A549 treated with GW870086 at 1 μM for 4 hours (cell line): ENCODE data around the gene ZDHHC18. TPM values are rescaled to one million over a fixed set of nuclear protein-coding genes. Genes with fewer than 3 reads are reported as not detected.

Experiments
- total RNA-seq: library from RNA; stranded (reverse); fragments of 200-300 nt; extraction: Qiagen RNA extraction; gene quantifications from 5 replicates; pipeline ENCODE4 v1.2.3, GENCODE V29; 2022; ENCODE audit warnings: low read depth

ZDHHC18 gene, protein sequence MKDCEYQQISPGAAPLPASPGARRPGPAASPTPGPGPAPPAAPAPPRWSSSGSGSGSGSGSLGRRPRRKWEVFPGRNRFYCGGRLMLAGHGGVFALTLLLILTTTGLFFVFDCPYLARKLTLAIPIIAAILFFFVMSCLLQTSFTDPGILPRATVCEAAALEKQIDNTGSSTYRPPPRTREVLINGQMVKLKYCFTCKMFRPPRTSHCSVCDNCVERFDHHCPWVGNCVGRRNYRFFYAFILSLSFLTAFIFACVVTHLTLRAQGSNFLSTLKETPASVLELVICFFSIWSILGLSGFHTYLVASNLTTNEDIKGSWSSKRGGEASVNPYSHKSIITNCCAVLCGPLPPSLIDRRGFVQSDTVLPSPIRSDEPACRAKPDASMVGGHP
- total RNA-seq: 38.1 to 51.1 TPM (median 45.2 TPM) in 5 replicates

DNA sequence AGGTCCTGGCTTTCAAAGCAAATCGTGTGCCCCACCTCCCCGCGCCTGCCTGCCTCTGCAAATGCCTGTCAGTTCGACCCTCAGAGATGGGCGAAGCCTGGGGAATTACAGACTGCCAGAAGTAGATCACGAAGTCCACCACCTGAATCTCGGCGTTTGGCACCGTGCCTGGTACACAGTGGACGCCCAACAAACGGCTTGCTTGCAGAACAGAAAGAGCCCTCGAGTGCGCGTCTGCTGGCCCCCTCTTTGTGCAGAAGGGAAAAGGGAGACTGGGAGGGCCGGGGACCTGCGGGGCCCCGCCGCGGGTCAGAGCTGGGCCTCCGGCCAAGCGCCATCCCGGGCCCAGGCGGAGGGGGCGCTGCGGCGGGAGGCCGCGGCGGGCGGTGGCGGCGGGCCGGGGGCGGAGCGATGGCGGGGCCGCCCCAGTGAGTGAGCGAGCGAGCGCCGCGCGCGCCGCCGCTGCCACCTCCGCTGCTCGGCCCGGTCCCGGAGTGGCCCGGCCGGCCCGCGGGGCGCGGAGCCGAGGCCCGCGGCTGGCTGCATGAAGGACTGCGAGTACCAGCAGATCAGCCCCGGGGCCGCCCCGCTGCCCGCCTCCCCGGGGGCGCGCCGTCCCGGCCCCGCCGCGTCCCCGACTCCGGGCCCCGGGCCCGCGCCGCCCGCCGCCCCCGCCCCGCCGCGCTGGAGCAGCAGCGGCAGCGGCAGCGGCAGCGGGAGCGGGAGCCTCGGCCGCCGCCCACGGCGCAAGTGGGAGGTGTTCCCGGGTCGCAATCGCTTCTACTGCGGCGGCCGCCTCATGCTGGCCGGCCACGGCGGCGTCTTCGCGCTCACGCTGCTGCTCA is at the start of gene ZDHHC18:
Gene ZDHHC18 (plus strand): TSS at position 428 of the 845 bp plus-strand sequence. CDS start 117 bp downstream, at position 545.

DNA sequence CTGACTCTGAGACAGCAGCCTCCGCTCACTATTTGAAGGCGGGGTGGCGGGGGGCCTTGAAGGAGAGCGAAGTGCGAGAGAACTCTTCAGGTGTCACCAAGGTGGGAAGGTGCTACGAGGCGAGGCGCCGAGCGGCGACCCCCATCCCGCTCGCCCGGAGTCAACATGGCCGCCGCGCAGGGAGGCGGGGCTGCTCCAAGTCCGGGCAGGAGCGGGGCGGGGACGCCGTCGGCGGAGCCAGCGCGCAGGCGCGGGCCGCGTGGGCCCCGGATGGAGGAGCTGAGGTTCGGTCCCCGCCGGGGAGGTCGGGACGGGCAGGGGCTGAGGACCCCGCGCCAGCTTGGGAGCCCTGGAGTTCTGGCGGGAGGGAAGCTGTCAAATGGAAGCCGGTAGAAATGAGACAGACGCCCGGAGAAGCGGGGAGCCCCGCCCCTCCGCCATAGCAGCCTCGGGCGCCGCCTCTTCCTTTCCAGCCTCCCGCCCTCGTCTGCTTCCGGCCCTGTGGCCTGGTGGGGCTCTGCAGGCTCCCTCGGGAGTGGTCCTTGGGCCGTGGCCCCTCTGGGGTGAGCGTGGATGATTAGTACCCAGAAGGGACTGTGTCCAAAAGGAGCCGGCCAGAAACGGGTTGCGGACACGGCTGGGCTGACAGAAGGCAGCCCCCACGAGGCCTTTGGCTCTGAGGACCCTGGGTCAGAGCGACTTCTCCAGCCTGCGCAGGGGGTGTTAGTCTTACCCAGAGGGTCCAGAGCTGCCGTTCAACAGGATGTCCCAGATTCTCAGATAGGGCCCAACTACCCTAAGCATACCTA is 38.6 kb upstream of the ZDHHC18 start, which contains the start of gene PIGV:
Gene PIGV (plus strand): TSS at position 245 of the 809 bp plus-strand sequence. CDS start 2,866 bp downstream, outside the sequence.

DNA sequence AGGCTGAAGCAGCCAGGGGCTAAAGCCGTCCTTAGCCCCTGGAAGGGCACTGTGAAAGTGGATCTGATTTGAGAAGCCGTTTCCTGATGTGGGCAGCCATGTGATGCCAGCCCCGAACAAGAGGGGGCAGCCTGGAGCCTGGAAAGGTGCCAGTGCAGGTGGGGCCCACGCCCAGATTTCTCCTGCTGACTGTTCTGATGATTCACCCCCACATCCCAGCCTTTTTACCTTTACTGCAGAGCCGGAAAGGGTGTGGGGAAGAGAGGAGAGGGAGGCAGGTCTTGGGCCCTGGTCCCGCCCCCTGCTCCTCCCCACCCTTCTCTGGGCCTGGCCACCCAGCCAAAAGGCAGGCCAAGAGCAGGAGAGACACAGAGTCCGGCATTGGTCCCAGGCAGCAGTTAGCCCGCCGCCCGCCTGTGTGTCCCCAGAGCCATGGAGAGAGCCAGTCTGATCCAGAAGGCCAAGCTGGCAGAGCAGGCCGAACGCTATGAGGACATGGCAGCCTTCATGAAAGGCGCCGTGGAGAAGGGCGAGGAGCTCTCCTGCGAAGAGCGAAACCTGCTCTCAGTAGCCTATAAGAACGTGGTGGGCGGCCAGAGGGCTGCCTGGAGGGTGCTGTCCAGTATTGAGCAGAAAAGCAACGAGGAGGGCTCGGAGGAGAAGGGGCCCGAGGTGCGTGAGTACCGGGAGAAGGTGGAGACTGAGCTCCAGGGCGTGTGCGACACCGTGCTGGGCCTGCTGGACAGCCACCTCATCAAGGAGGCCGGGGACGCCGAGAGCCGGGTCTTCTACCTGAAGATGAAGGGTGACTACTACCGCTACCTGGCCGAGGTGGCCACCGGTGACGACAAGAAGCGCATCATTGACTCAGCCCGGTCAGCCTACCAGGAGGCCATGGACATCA is 36.5 kb downstream of the ZDHHC18 start, which contains the start of gene SFN:
Gene SFN (plus strand): TSS at position 369 of the 904 bp plus-strand sequence. CDS start 64 bp downstream, at position 433.

DNA sequence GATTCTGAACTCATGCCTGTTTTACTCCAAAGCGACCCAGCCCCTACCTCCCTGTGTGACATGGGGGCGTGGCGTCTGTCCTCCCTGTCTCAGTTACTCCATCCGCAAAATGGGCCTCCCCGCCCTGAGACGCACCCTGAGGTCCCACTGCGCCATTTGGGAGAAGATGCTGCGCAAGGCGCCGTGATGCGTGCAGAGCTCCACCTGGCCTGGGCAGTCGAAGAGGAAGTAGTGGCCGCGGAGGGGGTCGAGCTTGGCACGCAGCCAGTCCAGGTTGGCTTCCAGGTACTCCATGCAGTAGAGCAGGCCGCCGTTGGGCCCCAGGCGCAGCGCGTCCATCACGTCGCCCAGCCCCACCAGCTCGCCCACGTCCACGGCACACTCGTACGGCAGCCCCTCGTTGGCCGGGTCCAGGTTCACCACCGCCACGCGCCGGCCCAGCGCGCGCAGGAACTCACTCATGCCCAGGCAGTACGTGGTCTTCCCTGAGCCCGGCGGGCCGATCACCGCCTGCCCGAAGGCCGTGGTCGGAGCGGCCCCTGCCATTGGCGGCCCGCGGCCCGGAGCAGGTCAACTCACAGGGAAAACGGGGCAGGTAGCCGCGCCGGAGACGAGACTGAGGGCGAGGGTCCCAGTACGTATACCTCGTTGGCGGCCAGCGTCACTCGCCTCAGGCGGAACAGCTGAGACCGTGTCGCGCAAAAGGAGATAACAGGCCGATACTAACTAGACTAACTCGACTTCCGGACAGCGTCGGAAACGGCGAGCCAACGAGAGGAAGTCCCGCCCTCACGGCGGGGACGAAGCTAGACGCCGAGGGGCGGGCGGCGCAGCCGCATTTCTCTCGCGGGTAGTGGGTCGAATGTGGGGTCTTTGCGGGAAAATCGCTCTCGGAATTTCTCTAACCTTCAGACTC is 63.3 kb downstream of the ZDHHC18 start, which contains the start of gene GPN2:
Gene GPN2 (minus strand): TSS at position 733 of the 916 bp plus-strand sequence. CDS start 187 bp downstream, at position 546.

DNA sequence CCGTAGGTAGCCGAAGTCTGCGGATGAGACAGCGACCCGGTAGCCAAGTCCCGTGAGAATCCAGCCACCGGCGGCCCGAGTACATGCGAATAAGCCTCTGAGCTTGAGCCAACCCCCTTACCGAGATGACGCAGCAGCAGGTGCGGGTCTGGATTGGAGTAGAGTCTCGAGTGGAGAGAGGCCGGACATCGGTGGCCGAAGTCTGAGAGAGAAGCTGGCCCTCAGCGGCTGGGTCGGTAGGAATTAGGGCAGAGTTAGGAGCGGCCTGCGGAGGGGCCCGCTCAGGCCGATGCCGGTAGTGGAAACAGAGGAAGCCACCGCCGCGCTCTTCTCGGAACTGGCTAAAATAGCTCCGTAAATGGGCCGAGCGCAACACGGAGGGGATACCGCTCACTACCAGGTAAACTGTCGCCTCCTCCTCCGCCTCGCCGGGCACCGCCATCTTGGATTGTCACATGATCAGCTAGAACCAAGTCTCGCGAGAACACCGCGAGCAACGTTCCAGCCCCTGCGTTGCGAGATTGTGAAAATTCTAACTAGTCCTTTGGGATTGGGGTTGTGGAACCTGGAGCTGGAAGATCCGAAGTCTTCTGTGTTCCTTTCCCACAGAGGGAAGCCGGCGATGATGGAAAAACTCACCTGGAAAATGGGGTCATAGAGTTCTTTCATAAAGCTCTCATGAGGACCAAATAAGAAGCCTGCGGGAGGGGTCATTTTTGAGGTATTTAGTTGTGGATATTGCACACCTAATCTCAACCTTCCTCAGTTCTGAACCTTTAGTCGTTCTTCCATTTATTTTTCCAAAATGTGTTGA is 73.7 kb downstream of the ZDHHC18 start, which contains the start of gene GPATCH3:
Gene GPATCH3 (minus strand): TSS at position 467 of the 814 bp plus-strand sequence. CDS start 25 bp downstream, at position 442.

Other genes starting within 250 kb of the ZDHHC18 start
- 34.2 to 37.1 TPM (median 35.4 TPM) in 5 replicates for gene ARID1A, start 130.7 kb upstream of the ZDHHC18 start, total RNA-seq
- gene PIGV, start 38.7 kb upstream of the ZDHHC18 start, total RNA-seq: 5.3 to 6.4 TPM (median 5.9 TPM) in 5 replicates
- gene SFN, start 36.5 kb downstream of the ZDHHC18 start, total RNA-seq: 584 to 787 TPM (median 687 TPM) in 5 replicates
- 16.5 to 29.5 TPM (median 27.6 TPM) in 5 replicates for gene GPN2, start 63.6 kb downstream of the ZDHHC18 start, total RNA-seq
- 8.9 to 10.7 TPM (median 9.9 TPM) in 5 replicates for gene GPATCH3, start 73.8 kb downstream of the ZDHHC18 start, total RNA-seq
- not detected in 5 replicates for gene NR0B2, start 87.3 kb downstream of the ZDHHC18 start, total RNA-seq
- 117 to 146 TPM (median 128 TPM) in 5 replicates for gene NUDC, start 95.1 kb downstream of the ZDHHC18 start, total RNA-seq
- 0.08 to 0.40 TPM (median 0.09 TPM) in 5 replicates for gene KDF1, start 133.8 kb downstream of the ZDHHC18 start, total RNA-seq
- 182 to 276 TPM (median 255 TPM) in 5 replicates for gene TRNP1, start 167.0 kb downstream of the ZDHHC18 start, total RNA-seq
- gene TENT5B, start 186.2 kb downstream of the ZDHHC18 start, total RNA-seq: 0.64 to 1.5 TPM (median 1.0 TPM) in 5 replicates